ENCODE measurements around the gene NRXN3. TPM values are rescaled to one million over a fixed set of nuclear protein-coding genes. Genes with fewer than 3 reads are reported as not detected.
"Not testable (repeated sequence)": the region's sequence is repeated elsewhere in the genome, so short reads cannot be mapped to it uniquely, and the experiment has no call there.

Gene NRXN3
- total and polyA plus RNA-seq, 5 donors: 1.5 to 4.7 (median 4.0) TPM

DNA sequence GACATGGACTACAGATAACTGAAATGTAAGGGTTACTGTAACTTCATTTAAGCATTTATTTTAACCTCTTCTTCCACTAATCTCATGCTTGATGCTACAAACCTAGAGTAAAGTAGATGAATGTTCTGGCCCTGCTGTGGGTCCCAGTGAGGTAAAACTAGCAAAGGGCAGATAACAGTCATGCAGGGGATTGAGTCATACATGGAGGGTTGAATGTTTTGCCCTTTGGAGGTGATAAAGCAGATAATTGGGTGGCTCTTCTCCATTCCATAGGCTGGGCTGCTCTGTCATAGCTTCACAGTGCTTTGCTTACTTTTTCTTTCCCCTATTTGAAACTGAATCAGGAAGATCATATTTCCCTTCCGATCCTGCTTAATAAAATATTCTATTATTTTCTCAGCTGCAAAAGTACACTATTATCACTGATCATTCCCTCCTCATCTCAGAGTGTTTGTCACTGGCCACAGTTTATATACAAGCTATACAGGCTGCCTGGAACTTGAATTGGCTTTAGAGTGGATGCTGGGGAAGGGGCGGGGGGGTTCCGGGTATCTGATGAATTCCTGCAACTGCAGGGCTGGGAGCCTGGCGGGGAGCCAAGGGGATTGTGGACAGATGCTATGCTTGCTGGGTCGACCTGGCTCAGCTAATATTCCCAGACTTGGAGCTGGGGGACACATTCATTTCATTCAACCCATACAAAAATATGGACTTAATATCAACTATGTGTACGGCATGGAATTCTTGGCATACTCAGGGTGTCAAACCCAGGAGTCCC lies 235.1 kb downstream of the NRXN3 start:
- no peak for ATAC-seq
- intact Hi-C loops (cut with DNase I): no loop called here
- no peaks in the 10 kb centered on the region for H3K27me3 ChIP-seq (ENCODE audit: control insufficient read depth, insufficient read depth)

DNA sequence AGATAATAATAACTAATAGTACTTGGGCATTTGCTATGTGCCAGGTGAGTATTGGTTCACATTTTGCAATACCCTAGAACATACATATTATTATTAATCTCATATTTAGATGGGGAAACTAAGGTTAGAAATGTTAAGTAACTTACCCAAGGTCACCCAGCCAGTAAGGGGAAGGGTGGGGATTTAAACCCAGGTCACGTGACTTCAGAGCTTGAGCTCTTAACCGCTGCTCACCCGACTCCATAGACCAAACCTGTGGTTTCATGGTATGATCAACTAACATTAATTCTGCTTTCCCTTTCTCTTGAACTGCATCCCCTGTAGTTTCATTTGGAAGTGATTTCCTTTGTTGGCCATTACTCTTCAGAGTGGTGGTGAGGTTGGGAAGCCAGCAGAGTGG lies 242.3 kb downstream of the NRXN3 start:
- DNase-seq (no peak), ATAC-seq (no peak)
- WGBS: 91% methylated on average over 3 of the region's 3 CpGs
- no peaks in the 10 kb centered on the region for H3K9me3 ChIP-seq (ENCODE audit: control insufficient read depth, low read length)
- H3K4me1 ChIP-seq (ENCODE audit: control insufficient read depth, insufficient read depth, low read length): no peaks in the 10 kb centered on the region
- H3K4me3 ChIP-seq (ENCODE audit: low read length): no peak overlapping the region
- no peaks in the 10 kb centered on the region for H3K27me3 ChIP-seq (ENCODE audit: control insufficient read depth, insufficient read depth)
- no peak overlapping the region for H3K27ac ChIP-seq (ENCODE audit: low read length)
- intact Hi-C loops (cut with DNase I): no loop called here

More for the DNA sequence above, 235.1 kb downstream of the NRXN3 start:
- peak in 1 of 3 donors; percentile 51 for DNase-seq
- Histone ChIP-seq H3K9me3 (ENCODE audit: control insufficient read depth, low read length) (no peaks in the 10 kb centered on the region), H3K27ac (ENCODE audit: low read length) (no peak overlapping the region), H3K4me1 (ENCODE audit: control insufficient read depth, insufficient read depth, low read length) (no peaks in the 10 kb centered on the region), H3K4me3 (ENCODE audit: low read length) (no peak overlapping the region)
- WGBS: 61% methylated on average over 6 of the region's 6 CpGs

GRCh38 chr14:78414172-78414571 lies 244.0 kb downstream of the NRXN3 start:
- Histone ChIP-seq H3K27me3 (ENCODE audit: control insufficient read depth, insufficient read depth) (no peaks in the 10 kb centered on the region), H3K4me3 (ENCODE audit: low read length) (no peak overlapping the region), H3K9me3 (ENCODE audit: control insufficient read depth, low read length) (no peaks in the 10 kb centered on the region), H3K27ac (ENCODE audit: low read length) (no peak overlapping the region), H3K4me1 (ENCODE audit: control insufficient read depth, insufficient read depth, low read length) (no peaks in the 10 kb centered on the region)
- ATAC-seq (no peak), DNase-seq (no peak)
- intact Hi-C loops (cut with DNase I): no loop called here
- 75% methylated on average over 3 of the region's 3 CpGs for WGBS

DNA sequence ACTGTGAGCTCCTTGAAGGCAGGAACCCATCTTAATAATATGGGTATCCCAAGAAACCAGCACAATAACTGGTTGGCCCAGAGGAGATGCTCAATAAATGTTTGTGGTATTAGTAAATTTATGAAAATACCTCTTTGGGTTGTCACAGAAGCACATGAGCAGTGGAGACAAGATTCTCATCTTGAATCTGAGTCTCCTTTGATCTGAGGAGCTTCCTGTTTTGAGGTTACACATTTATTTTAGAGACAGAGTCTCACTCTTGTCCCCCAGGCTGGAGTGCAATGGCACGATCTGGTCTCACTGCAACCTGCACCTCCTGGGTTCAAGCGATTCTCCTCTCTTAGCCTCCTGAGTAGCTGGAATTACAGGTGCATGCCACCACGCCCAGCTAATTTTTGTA lies 247.4 kb downstream of the NRXN3 start:
- 72% methylated on average over 3 of the region's 3 CpGs for WGBS
- Histone ChIP-seq H3K27me3 (ENCODE audit: control insufficient read depth, insufficient read depth) (no peaks in the 10 kb centered on the region), H3K9me3 (ENCODE audit: control insufficient read depth, low read length) (no peaks in the 10 kb centered on the region), H3K4me1 (ENCODE audit: control insufficient read depth, insufficient read depth, low read length) (no peaks in the 10 kb centered on the region), H3K27ac (ENCODE audit: low read length) (no peak overlapping the region), H3K4me3 (ENCODE audit: low read length) (no peak overlapping the region)
- DNase-seq: no peak
- ATAC-seq: no peak
- intact Hi-C loops (cut with DNase I): no loop called here

GRCh38 chr14:78424311-78424710 lies 254.1 kb downstream of the NRXN3 start:
- no peak for DNase-seq
- 49% methylated on average over 1 of the region's 1 CpG for WGBS

DNA sequence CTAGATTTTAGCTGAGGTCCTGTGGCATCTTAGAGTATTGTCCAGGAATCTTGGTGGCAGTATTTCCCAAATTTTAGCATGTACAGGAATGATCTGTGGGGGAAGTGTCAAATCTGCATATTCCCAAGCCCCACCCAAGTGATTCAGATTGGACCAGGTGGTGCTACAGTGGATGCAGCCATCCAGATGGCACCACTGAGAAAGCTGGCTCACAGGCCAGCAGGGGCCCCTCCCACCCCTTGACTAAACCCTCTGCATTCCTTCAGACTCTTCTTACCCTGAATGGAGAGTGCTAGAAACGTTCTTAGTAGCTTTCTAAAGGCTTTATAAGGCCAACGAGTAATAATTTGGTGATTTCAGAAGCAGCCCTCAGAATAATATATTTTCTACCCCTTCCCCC lies 255.2 kb downstream of the NRXN3 start:
- no peaks in the 10 kb centered on the region for H3K9me3 ChIP-seq (ENCODE audit: control insufficient read depth, low read length)
- WGBS: 42% methylated on average over 2 of the region's 2 CpGs
- no peak overlapping the region for H3K27ac ChIP-seq (ENCODE audit: low read length)
- no peak for DNase-seq
- no peak overlapping the region for H3K4me3 ChIP-seq (ENCODE audit: low read length)
- ATAC-seq: no peak
- intact Hi-C loops (cut with DNase I): no loop called here
- no peaks in the 10 kb centered on the region for H3K4me1 ChIP-seq (ENCODE audit: control insufficient read depth, insufficient read depth, low read length)
- no peaks in the 10 kb centered on the region for H3K27me3 ChIP-seq (ENCODE audit: control insufficient read depth, insufficient read depth)

More at GRCh38 chr14:78424311-78424710, 254.1 kb downstream of the NRXN3 start:
- H3K27me3 ChIP-seq (ENCODE audit: control insufficient read depth, insufficient read depth): no peaks in the 10 kb centered on the region
- H3K4me3 ChIP-seq (ENCODE audit: low read length): no peak overlapping the region
- H3K27ac ChIP-seq (ENCODE audit: low read length): no peak overlapping the region
- no peaks in the 10 kb centered on the region for H3K4me1 ChIP-seq (ENCODE audit: control insufficient read depth, insufficient read depth, low read length)
- intact Hi-C loops (cut with DNase I): no loop called here
- H3K9me3 ChIP-seq (ENCODE audit: control insufficient read depth, low read length): no peaks in the 10 kb centered on the region
- no peak for ATAC-seq

GRCh38 chr14:78425782-78426181 lies 255.6 kb downstream of the NRXN3 start:
- H3K9me3 ChIP-seq (ENCODE audit: control insufficient read depth, low read length): no peaks in the 10 kb centered on the region
- ATAC-seq (no peak), DNase-seq (no peak)
- intact Hi-C loops (cut with DNase I): no loop called here
- WGBS: 54% methylated on average over 4 of the region's 4 CpGs
- H3K27ac ChIP-seq (ENCODE audit: low read length): no peak overlapping the region
- no peak overlapping the region for H3K4me3 ChIP-seq (ENCODE audit: low read length)
- H3K4me1 ChIP-seq (ENCODE audit: control insufficient read depth, insufficient read depth, low read length): no peaks in the 10 kb centered on the region
- no peaks in the 10 kb centered on the region for H3K27me3 ChIP-seq (ENCODE audit: control insufficient read depth, insufficient read depth)

DNA sequence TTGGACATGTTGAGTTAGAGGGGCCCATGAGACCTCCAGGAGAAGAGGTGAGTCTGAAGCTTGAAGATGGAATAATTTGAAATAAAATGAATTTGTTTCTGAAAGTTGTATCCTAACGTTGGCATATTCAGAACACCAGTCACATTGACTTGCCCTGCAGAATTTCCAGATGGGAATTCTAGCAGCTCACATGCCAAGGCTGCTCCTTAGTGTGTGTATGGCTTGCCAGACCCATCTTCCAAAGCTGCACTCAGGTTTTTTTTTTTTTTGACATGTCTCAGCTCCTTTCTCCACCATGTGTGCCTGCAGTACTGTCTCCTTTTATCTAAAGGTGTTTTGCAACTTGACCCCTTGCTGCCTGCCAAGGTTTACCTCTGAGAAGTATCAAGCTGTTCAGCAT lies 261.9 kb downstream of the NRXN3 start:
- intact Hi-C loops (cut with DNase I): no loop called here
- Histone ChIP-seq H3K27ac (ENCODE audit: low read length) (no peak overlapping the region), H3K9me3 (ENCODE audit: control insufficient read depth, low read length) (no peaks in the 10 kb centered on the region), H3K27me3 (ENCODE audit: control insufficient read depth, insufficient read depth) (no peaks in the 10 kb centered on the region), H3K4me1 (ENCODE audit: control insufficient read depth, insufficient read depth, low read length) (no peaks in the 10 kb centered on the region), H3K4me3 (ENCODE audit: low read length) (no peak overlapping the region)
- DNase-seq (no peak), ATAC-seq (no peak)
- WGBS: 65% methylated on average over 1 of the region's 1 CpG

GRCh38 chr14:78437448-78437847 lies 267.3 kb downstream of the NRXN3 start:
- H3K27me3 ChIP-seq (ENCODE audit: control insufficient read depth, insufficient read depth); H3K4me3 ChIP-seq (ENCODE audit: low read length); H3K27ac ChIP-seq (ENCODE audit: low read length); DNase-seq; H3K9me3 ChIP-seq (ENCODE audit: control insufficient read depth, low read length); H3K4me1 ChIP-seq (ENCODE audit: control insufficient read depth, insufficient read depth, low read length); ATAC-seq; intact Hi-C loops (cut with DNase I): not testable (repeated sequence)
- WGBS: 64% methylated on average over 3 of the region's 3 CpGs

DNA sequence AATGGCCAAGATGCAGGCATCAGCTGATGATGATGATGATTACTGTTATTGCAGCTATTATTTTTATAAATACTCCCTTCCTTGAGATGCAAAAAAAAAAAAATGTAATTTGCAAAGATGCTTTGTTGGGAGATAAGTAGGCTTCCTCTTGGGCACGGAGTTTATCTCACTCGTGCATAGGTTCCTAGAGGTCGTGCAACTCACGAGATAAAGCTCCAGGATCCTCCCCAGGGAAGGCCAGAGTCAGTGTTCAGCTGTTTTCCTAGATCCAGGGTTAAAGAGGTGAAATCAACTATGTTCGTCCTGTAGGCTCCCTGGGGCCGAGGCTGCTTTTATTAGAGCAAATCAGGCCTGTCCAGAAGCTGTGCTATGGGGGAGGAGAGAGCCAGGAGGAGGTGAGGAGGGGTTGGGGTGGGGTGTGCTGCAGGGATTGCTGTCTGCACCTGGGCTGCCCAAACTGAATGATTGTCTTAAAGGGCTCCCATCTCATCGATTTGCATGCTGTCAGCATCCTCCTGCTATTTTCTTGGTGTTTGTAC lies 270.3 kb downstream of the NRXN3 start:
- 16% methylated on average over 7 of the region's 7 CpGs for WGBS
- no peak for DNase-seq
- no peak for ATAC-seq
- H3K27ac ChIP-seq (ENCODE audit: low read length): no peak overlapping the region
- H3K4me1 ChIP-seq (ENCODE audit: control insufficient read depth, insufficient read depth, low read length): no peaks in the 10 kb centered on the region
- no peak overlapping the region for H3K4me3 ChIP-seq (ENCODE audit: low read length)
- no peaks in the 10 kb centered on the region for H3K9me3 ChIP-seq (ENCODE audit: control insufficient read depth, low read length)
- intact Hi-C loops (cut with DNase I): loop anchor here in 2 of 4 donors (10.0 kb wide), 1 partner anchor 124 kb away; no protein-coding TSS in a partner anchor
- no peaks in the 10 kb centered on the region for H3K27me3 ChIP-seq (ENCODE audit: control insufficient read depth, insufficient read depth)

DNA sequence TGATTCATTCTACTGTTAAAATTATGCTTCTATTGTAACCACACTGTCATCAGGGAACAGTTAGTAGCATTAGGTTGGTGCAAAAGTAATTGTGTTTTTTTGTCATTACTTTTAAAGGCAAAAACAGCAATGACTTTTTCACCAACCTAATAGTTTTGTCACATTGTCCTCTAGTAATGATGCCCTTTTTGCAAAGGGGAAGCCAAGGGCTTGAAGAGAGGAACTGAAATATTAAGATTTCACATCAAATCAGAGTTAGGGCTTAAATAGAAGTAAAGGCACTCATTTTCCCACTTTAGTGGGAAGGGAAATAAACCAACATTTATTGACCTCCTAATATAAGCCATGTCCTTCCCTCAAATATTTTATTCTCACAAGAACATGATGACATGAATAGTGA lies 273.7 kb downstream of the NRXN3 start:
- DNase-seq (no peak), ATAC-seq (no peak)
- intact Hi-C loops (cut with DNase I): loop anchor here in 2 of 4 donors (10.0 kb wide), 1 partner anchor 121 kb away; no protein-coding TSS in a partner anchor
- H3K4me3 ChIP-seq (ENCODE audit: low read length): no peak overlapping the region
- H3K27ac ChIP-seq (ENCODE audit: low read length): no peak overlapping the region
- no peaks in the 10 kb centered on the region for H3K27me3 ChIP-seq (ENCODE audit: control insufficient read depth, insufficient read depth)
- H3K4me1 ChIP-seq (ENCODE audit: control insufficient read depth, insufficient read depth, low read length): no peaks in the 10 kb centered on the region
- no peaks in the 10 kb centered on the region for H3K9me3 ChIP-seq (ENCODE audit: control insufficient read depth, low read length)
